ENCODE data around the gene CRB1.

GRCh38 chr1:197374428-197374827, 106.4 kb downstream of the CRB1 start:
- TF ChIP-seq, protein P1, sequence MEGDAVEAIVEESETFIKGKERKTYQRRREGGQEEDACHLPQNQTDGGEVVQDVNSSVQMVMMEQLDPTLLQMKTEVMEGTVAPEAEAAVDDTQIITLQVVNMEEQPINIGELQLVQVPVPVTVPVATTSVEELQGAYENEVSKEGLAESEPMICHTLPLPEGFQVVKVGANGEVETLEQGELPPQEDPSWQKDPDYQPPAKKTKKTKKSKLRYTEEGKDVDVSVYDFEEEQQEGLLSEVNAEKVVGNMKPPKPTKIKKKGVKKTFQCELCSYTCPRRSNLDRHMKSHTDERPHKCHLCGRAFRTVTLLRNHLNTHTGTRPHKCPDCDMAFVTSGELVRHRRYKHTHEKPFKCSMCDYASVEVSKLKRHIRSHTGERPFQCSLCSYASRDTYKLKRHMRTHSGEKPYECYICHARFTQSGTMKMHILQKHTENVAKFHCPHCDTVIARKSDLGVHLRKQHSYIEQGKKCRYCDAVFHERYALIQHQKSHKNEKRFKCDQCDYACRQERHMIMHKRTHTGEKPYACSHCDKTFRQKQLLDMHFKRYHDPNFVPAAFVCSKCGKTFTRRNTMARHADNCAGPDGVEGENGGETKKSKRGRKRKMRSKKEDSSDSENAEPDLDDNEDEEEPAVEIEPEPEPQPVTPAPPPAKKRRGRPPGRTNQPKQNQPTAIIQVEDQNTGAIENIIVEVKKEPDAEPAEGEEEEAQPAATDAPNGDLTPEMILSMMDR (conservative IDR thresholded peaks at IDR 0.05), result no peak
- TF ChIP-seq EZH2 (IDR thresholded peaks at IDR 0.05; ENCODE audit: low read depth), result no peak

Data from PC-9 (cell line).